Measurements from ENCODE around the gene UNC79. TPM values are rescaled to one million over a fixed set of nuclear protein-coding genes. Genes with fewer than 3 reads are reported as not detected.
"Not testable (repeated sequence)": the region's sequence is repeated elsewhere in the genome, so short reads cannot be mapped to it uniquely, and the experiment has no call there.

Gene UNC79
- total and polyA plus RNA-seq, 10 of the 15 experiments (the other 5 are each of a cell fraction or from before 2014, with no cell fraction given), result 0.04 to 0.29 (median 0.14) TPM

DNA sequence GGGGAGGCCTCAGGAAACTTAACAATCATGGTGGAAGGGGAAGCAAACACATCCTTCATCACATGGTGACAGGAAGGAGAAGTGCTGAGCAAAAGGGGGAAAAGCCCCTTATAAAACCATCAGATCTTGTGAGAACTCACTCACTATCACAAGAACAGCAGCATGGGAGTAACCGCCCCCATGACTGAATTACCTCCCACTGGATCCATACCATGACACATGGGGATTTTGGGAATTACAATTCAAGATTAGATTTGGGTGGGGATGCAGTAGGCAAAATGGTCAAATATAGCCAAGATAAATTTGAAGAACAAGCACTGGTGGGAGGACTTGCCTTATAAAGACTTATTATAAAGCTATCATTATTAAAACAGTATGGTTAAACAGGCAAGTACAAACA lies 5.6 kb upstream of the UNC79 start:
- H3K4me3 ChIP-seq; H3K79me2 ChIP-seq (ENCODE audit: control insufficient read depth, insufficient read depth, low read length); H3K27me3 ChIP-seq (replicated peaks in 1 of 2; ENCODE audit: control insufficient read depth in 2 of 2, insufficient read depth in 2 of 2, low read length in 1 of 2); DNase-seq (ENCODE audit: low read depth, low spot score); H3K4me1 ChIP-seq (ENCODE audit: control insufficient read depth, insufficient read depth, low read length); H2AFZ ChIP-seq (ENCODE audit: control insufficient read depth, low read depth, low read length); in situ Hi-C loops (cut with MboI); H3K4me2 ChIP-seq (ENCODE audit: control insufficient read depth, insufficient read depth); POLR2A ChIA-PET; SMC1A ChIA-PET (ENCODE audit: uncharacterized antibody, unreplicated experiment); BruUV-seq (replicated peaks); H3K36me3 ChIP-seq (ENCODE audit: control insufficient read depth in 2 of 2, insufficient read depth in 2 of 2, low read length in 1 of 2); FAIRE-seq; intact Hi-C loops (cut with micrococcal nuclease; ENCODE audit: unreplicated experiment); H3K27ac ChIP-seq (ENCODE audit: control insufficient read depth, insufficient read depth); ATAC-seq; H3K9me3 ChIP-seq (replicated peaks; ENCODE audit: control insufficient read depth, insufficient read depth, low read length); H3K9ac ChIP-seq (ENCODE audit: control insufficient read depth, insufficient read depth, low read length); H4K20me1 ChIP-seq (ENCODE audit: control insufficient read depth, insufficient read depth): not testable (repeated sequence)
- 0% methylated on average over 1 of the region's 1 CpG for WGBS (ENCODE audit: insufficient coverage, insufficient replicate concordance, low lambda C conversion rate, missing lambda C conversion rate)
- ChIA-PET RAD21 (ENCODE audit: unreplicated experiment) (interaction anchor here (0.6 kb wide), 1 partner anchor 243 kb away, joined by 3 read pairs; no protein-coding TSS in a partner anchor), CTCF (interaction anchor here (0.6 kb wide), 1 partner anchor 544 kb away, joined by 3 read pairs; no protein-coding TSS in a partner anchor)

DNA sequence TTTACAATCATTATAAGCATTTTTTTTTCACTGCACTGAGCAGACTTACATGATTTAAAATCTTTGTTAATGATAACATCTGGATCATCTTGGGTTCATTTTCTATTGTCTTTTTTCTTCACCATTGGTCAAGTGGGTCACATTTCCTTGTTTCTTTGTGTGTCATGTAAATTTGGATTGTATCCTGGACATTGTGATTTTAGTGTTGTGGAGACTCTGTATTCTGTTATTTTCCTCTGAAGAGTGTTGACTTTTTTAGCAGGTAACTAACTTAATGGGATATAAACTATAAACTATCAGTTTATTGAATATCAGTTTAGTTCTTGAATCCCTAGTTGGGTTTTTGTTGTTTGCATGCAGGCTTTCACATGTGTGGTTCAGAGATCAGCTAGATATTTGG lies 4.0 kb upstream of the UNC79 start:
- Histone ChIP-seq H3K9me3 (replicated peaks; ENCODE audit: control insufficient read depth, insufficient read depth, low read length) (no peaks in the 10 kb centered on the region; the same call in 1 of the 3 replicates), H3K79me2 (ENCODE audit: control insufficient read depth, insufficient read depth, low read length) (no peaks in the 10 kb centered on the region), H4K20me1 (ENCODE audit: control insufficient read depth, insufficient read depth) (no peaks in the 10 kb centered on the region), H3K4me3 (no peak overlapping the region), H3K4me2 (ENCODE audit: control insufficient read depth, insufficient read depth) (no peak overlapping the region), H3K4me1 (ENCODE audit: control insufficient read depth, insufficient read depth, low read length) (no peaks in the 10 kb centered on the region), H3K36me3 (ENCODE audit: control insufficient read depth in 2 of 2, insufficient read depth in 2 of 2, low read length in 1 of 2) (no peaks in the 10 kb centered on the region), H3K27ac (ENCODE audit: control insufficient read depth, insufficient read depth) (no peak overlapping the region), H3K27me3 (replicated peaks in 1 of 2; ENCODE audit: control insufficient read depth in 2 of 2, insufficient read depth in 2 of 2, low read length in 1 of 2) (peaks cover 0 to 5% of the 10 kb centered on the region in 2 experiments; a peak in 2 of 4 replicates), H2AFZ (ENCODE audit: control insufficient read depth, low read depth, low read length) (no peak overlapping the region), H3K9ac (ENCODE audit: control insufficient read depth, insufficient read depth, low read length) (no peak overlapping the region)
- FAIRE-seq (no peak), ATAC-seq (no peak), DNase-seq (ENCODE audit: low read depth, low spot score) (no peak)
- no TSS peak for BruUV-seq (replicated peaks)
- in situ Hi-C loops (cut with MboI), result no loop called here
- TF ChIP-seq RELA (IDR thresholded peaks at IDR 0.05; ENCODE audit: borderline replicate concordance, partially characterized antibody) (no peak), ZBTB40 (IDR thresholded peaks at IDR 0.05; ENCODE audit: borderline replicate concordance) (no peak), RCOR1 (conservative IDR thresholded peaks at IDR 0.05; ENCODE audit: low read depth, low read length) (no peak)
- TF ChIP-seq, protein P1, sequence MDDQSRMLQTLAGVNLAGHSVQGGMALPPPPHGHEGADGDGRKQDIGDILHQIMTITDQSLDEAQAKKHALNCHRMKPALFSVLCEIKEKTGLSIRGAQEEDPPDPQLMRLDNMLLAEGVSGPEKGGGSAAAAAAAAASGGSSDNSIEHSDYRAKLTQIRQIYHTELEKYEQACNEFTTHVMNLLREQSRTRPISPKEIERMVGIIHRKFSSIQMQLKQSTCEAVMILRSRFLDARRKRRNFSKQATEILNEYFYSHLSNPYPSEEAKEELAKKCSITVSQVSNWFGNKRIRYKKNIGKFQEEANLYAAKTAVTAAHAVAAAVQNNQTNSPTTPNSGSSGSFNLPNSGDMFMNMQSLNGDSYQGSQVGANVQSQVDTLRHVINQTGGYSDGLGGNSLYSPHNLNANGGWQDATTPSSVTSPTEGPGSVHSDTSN (IDR thresholded peaks at IDR 0.05; ENCODE audit: insufficient replicate concordance, low read depth, low read length), result no peak
- TF ChIP-seq, protein P2, sequence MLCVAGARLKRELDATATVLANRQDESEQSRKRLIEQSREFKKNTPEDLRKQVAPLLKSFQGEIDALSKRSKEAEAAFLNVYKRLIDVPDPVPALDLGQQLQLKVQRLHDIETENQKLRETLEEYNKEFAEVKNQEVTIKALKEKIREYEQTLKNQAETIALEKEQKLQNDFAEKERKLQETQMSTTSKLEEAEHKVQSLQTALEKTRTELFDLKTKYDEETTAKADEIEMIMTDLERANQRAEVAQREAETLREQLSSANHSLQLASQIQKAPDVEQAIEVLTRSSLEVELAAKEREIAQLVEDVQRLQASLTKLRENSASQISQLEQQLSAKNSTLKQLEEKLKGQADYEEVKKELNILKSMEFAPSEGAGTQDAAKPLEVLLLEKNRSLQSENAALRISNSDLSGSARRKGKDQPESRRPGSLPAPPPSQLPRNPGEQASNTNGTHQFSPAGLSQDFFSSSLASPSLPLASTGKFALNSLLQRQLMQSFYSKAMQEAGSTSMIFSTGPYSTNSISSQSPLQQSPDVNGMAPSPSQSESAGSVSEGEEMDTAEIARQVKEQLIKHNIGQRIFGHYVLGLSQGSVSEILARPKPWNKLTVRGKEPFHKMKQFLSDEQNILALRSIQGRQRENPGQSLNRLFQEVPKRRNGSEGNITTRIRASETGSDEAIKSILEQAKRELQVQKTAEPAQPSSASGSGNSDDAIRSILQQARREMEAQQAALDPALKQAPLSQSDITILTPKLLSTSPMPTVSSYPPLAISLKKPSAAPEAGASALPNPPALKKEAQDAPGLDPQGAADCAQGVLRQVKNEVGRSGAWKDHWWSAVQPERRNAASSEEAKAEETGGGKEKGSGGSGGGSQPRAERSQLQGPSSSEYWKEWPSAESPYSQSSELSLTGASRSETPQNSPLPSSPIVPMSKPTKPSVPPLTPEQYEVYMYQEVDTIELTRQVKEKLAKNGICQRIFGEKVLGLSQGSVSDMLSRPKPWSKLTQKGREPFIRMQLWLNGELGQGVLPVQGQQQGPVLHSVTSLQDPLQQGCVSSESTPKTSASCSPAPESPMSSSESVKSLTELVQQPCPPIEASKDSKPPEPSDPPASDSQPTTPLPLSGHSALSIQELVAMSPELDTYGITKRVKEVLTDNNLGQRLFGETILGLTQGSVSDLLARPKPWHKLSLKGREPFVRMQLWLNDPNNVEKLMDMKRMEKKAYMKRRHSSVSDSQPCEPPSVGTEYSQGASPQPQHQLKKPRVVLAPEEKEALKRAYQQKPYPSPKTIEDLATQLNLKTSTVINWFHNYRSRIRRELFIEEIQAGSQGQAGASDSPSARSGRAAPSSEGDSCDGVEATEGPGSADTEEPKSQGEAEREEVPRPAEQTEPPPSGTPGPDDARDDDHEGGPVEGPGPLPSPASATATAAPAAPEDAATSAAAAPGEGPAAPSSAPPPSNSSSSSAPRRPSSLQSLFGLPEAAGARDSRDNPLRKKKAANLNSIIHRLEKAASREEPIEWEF (IDR thresholded peaks at IDR 0.05; ENCODE audit: insufficient replicate concordance, low read depth, low read length), result no peak
- SMC1A ChIA-PET (ENCODE audit: uncharacterized antibody, unreplicated experiment), result interaction anchor here (0.7 kb wide), 1 partner anchor 61 kb away, joined by 3 read pairs; no protein-coding TSS in a partner anchor
- intact Hi-C loops (cut with micrococcal nuclease; ENCODE audit: unreplicated experiment), result no loop called here
- RAD21 ChIA-PET (ENCODE audit: unreplicated experiment), result no interaction called here
- POLR2A ChIA-PET, result no interaction called here
- CTCF ChIA-PET, result no interaction called here
